Panc1 (cell line): Measurements from ENCODE around the gene IL12RB2.
A peak's percentile ranks its signal among the peaks of the same experiment; 100 is the strongest.

Experiments
- SIN3A ChIP-seq: IDR thresholded peaks from 2 replicates; pipeline ENCODE4 v1.6.1; 2012; ENCODE audit warnings: low read depth, mild to moderate bottlenecking, low read length, moderate library complexity, borderline replicate concordance; ENCODE audit not compliant: insufficient read depth
- TCF7L2 ChIP-seq: IDR thresholded peaks from 2 replicates; pipeline ENCODE4 v1.6.1; 2011; ENCODE audit warnings: mild to moderate bottlenecking, low read depth, low read length, inconsistent platforms
- TF ChIP-seq, protein P1 (sequence below): fragments of 450-650 bp; IDR thresholded peaks from 2 replicates; pipeline ENCODE4 v1.5.1; 2017; ENCODE audit warnings: mild to moderate bottlenecking

DNA sequence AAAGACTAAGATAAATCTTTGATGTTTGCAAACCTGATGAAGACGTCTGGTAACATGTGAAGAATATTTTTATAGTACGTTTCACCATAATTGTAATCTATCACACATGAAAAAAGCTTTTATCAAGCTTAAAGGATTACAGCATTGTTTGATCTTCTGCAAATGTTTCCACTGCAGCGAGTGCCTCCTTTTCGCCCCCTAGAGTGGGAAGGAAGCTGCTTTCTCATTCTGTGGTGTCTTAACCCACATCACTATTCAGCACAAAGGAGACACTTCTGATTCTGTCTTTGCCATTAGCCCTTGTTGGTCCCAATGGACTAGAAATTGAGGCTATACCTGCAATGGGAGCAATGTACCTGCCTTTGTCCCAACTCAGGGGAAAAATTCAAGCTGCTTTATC, 46.0 kb upstream of the IL12RB2 start:
- TF ChIP-seq, protein P1, sequence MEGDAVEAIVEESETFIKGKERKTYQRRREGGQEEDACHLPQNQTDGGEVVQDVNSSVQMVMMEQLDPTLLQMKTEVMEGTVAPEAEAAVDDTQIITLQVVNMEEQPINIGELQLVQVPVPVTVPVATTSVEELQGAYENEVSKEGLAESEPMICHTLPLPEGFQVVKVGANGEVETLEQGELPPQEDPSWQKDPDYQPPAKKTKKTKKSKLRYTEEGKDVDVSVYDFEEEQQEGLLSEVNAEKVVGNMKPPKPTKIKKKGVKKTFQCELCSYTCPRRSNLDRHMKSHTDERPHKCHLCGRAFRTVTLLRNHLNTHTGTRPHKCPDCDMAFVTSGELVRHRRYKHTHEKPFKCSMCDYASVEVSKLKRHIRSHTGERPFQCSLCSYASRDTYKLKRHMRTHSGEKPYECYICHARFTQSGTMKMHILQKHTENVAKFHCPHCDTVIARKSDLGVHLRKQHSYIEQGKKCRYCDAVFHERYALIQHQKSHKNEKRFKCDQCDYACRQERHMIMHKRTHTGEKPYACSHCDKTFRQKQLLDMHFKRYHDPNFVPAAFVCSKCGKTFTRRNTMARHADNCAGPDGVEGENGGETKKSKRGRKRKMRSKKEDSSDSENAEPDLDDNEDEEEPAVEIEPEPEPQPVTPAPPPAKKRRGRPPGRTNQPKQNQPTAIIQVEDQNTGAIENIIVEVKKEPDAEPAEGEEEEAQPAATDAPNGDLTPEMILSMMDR, result peak; percentile 29; the same call in 1 of the 2 replicates
- TF ChIP-seq SIN3A (no peak), TCF7L2 (no peak)
